A549 (cell line): ENCODE measurements around the gene ZBTB2. TPM values are rescaled to one million over a fixed set of nuclear protein-coding genes. Genes with fewer than 3 reads are reported as not detected.

Experiments used
- ATAC-seq, 2 experiments: fragments of 200-7000 bp in 1 of 2; fragments of >200 bp in 1 of 2; cut with Nextera tagmentation in 1 of 2; cut with Tn5 transposase in 1 of 2; 3 replicates each; pipeline versions ENCODE4 v1.8.0 to v1.9.1; 2018 to 2020; ENCODE audit warnings: mild to moderate bottlenecking in 1 of 2, moderate library complexity in 1 of 2
- CTCF ChIA-PET: fragments of 300-600 bp; sonication (Branson Sonifier 250); formaldehyde crosslinking; extraction: SDS; loops from one replicate; lab custom pipeline; 2021; ENCODE audit warnings: antibody characterized with exemption, inconsistent platforms; lab: Yijun Ruan, JAX
- POLR2A ChIA-PET: fragments of 350-600 bp; formaldehyde crosslinking; extraction: SDS; loops from one replicate; lab custom pipeline; 2021; ENCODE audit warnings: antibody characterized with exemption, inconsistent platforms; lab: Yijun Ruan, JAX
- DNase-seq, 2 experiments: peaks; one replicate each; pipeline versions ENCODE4 v3.0.0 to v3.0.0-alpha.2; 2011 to 2016; ENCODE audit warnings: low read depth in 1 of 2, low spot score in 1 of 2
- FAIRE-seq: peaks from 2 replicates; lab custom pipeline; 2011; peaks lifted over from hg19 to GRCh38; lab: Jason Lieb, UNC
- H3K27ac ChIP-seq, 2 experiments: fragments of >200 bp; sonication (Bioruptor Twin); formaldehyde crosslinking; 3 replicates each; pipeline ENCODE4 v1.5.1; 2016 to 2017
- H3K4me1 ChIP-seq: fragments of >200 bp; sonication (Bioruptor Twin); formaldehyde crosslinking; 3 replicates; pipeline ENCODE4 v1.6.1; 2016
- H3K4me2 ChIP-seq: fragments of >200 bp; sonication (Bioruptor Twin); formaldehyde crosslinking; 3 replicates; pipeline ENCODE4 v1.6.1; 2016
- H3K4me3 ChIP-seq: fragments of >200 bp; sonication (Bioruptor Twin); formaldehyde crosslinking; 3 replicates; pipeline ENCODE4 v1.5.1; 2016
- H3K9me3 ChIP-seq: fragments of >200 bp; sonication (Bioruptor Twin); formaldehyde crosslinking; 3 replicates; pipeline ENCODE4 v1.6.1; 2016
- CBX2 ChIP-seq: fragments of 200-600 bp; sonication (generic); IDR thresholded peaks from 2 replicates; pipeline ENCODE4 v1.6.1; 2016; ENCODE audit warnings: low read depth, mild to moderate bottlenecking, borderline replicate concordance
- CBX8 ChIP-seq: fragments of 200-600 bp; sonication (generic); IDR thresholded peaks from 2 replicates; pipeline ENCODE4 v1.6.1; 2016
- CHD2 ChIP-seq: fragments of 150-350 bp; IDR thresholded peaks from 2 replicates; pipeline ENCODE4 v1.6.1; 2014; ENCODE audit warnings: low read length; ENCODE audit not compliant: partially characterized antibody
- CTCF ChIP-seq: fragments of >200 bp; sonication (Bioruptor Twin); formaldehyde crosslinking; IDR thresholded peaks from 3 replicates; pipeline ENCODE4 v1.5.1; 2016
- EHF ChIP-seq: fragments of 250-450 bp; sonication (Bioruptor Pico); IDR thresholded peaks from 2 replicates; pipeline ENCODE4 v1.5.0; 2020; ENCODE audit warnings: mild to moderate bottlenecking
- EHMT2 ChIP-seq: fragments of 200-600 bp; sonication (generic); IDR thresholded peaks from 2 replicates; pipeline ENCODE4 v1.6.1; 2016; ENCODE audit warnings: antibody characterized with exemption, low read depth, mild to moderate bottlenecking, moderate library complexity
- FOSL2 ChIP-seq, 2 experiments: fragments of 450-650 bp in 1 of 2; fragments of >200 bp in 1 of 2; sonication (Bioruptor Twin) in 1 of 2; formaldehyde crosslinking; IDR thresholded peaks; 2 replicates each; pipeline versions ENCODE4 v1.5.0 to v1.6.1; 2016 to 2020; ENCODE audit warnings: mild to moderate bottlenecking in 1 of 2, moderate library complexity in 1 of 2
- FOXS1 ChIP-seq: fragments of 250-450 bp; sonication (Bioruptor Pico); IDR thresholded peaks from 2 replicates; pipeline ENCODE4 v1.5.0; 2020; ENCODE audit warnings: mild to moderate bottlenecking, moderate library complexity
- HEYL ChIP-seq: fragments of 250-450 bp; sonication (Bioruptor Pico); IDR thresholded peaks from 2 replicates; pipeline ENCODE4 v1.8.0; 2021; ENCODE audit warnings: mild to moderate bottlenecking, moderate library complexity
- HOXA7 ChIP-seq: fragments of 250-450 bp; sonication (Bioruptor Pico); IDR thresholded peaks from 2 replicates; pipeline ENCODE4 v1.5.0; 2020; ENCODE audit warnings: mild to moderate bottlenecking, moderate library complexity
- HOXB13 ChIP-seq: fragments of 250-450 bp; sonication (Bioruptor Pico); IDR thresholded peaks from 2 replicates; pipeline ENCODE4 v1.5.0; 2020; ENCODE audit warnings: low read depth, mild to moderate bottlenecking, moderate library complexity
- JUN ChIP-seq, 2 experiments: fragments of >200 bp; sonication (Bioruptor Twin); formaldehyde crosslinking; IDR thresholded peaks; 2 replicates in 1 of 2; 3 replicates in 1 of 2; pipeline ENCODE4 v1.6.1; 2016 to 2017
- KDM1A ChIP-seq: fragments of 200-600 bp; sonication (generic); IDR thresholded peaks from 2 replicates; pipeline ENCODE4 v1.6.1; 2016; ENCODE audit warnings: low read depth, mild to moderate bottlenecking
- MAFK ChIP-seq: fragments of 450-650 bp; IDR thresholded peaks from 2 replicates; pipeline ENCODE4 v1.6.1; 2014; ENCODE audit not compliant: partially characterized antibody
- NFE2L2 ChIP-seq: fragments of 150-350 bp; conservative IDR thresholded peaks from 2 replicates; pipeline ENCODE4 v1.6.1; 2014; ENCODE audit warnings: low read length
- NPAS2 ChIP-seq: fragments of 250-450 bp; sonication (Bioruptor Pico); IDR thresholded peaks from 2 replicates; pipeline ENCODE4 v1.8.0; 2022; ENCODE audit warnings: mild to moderate bottlenecking, moderate library complexity, borderline replicate concordance
- RARB ChIP-seq: fragments of 250-450 bp; sonication (Bioruptor Pico); IDR thresholded peaks from 2 replicates; pipeline ENCODE4 v1.8.0; 2021; ENCODE audit warnings: mild to moderate bottlenecking, moderate library complexity
- RNF2 ChIP-seq: fragments of 200-600 bp; sonication (generic); IDR thresholded peaks from 2 replicates; pipeline ENCODE4 v1.6.1; 2016; ENCODE audit warnings: low read depth, mild to moderate bottlenecking, antibody characterized with exemption, moderate library complexity, borderline replicate concordance
- TP53 ChIP-seq: fragments of 250-450 bp; sonication (Bioruptor Pico); IDR thresholded peaks from 2 replicates; pipeline ENCODE4 v1.5.0; 2021; ENCODE audit warnings: mild to moderate bottlenecking, moderate library complexity
- ZNF302 ChIP-seq: fragments of 250-450 bp; sonication (Bioruptor Pico); IDR thresholded peaks from 2 replicates; pipeline ENCODE4 v1.9.0; 2021; ENCODE audit warnings: inconsistent platforms, mild to moderate bottlenecking, moderate library complexity
- WGBS: methylation state at CpG from one replicate; pipeline ENCODE4 v1.1.6; 2017; ENCODE audit errors: missing lambda C conversion rate; 5-methylcytosine and 5-hydroxymethylcytosine counted together
- polyA plus RNA-seq, 4 experiments: library from polyadenylated mRNA; depleted of rRNA in 3 of 4; stranded (reverse); fragments of >200 nt; fragmentation: RNase III in 1 of 4; extraction: RNeasy Plus Mini Kit Qiagen cat#74134 plus additional on column Dnase treatment in 1 of 4; gene quantifications; 2 replicates in 3 of 4; 3 replicates in 1 of 4; pipeline ENCODE4 v1.2.3, GENCODE V29; 2011 to 2017
- TF ChIP-seq, protein P1 (sequence below): fragments of 200-600 bp; sonication (generic); IDR thresholded peaks from 2 replicates; pipeline ENCODE4 v1.6.1; 2016; ENCODE audit warnings: antibody characterized with exemption, mild to moderate bottlenecking, moderate library complexity
- TF ChIP-seq, protein P2 (sequence below): fragments of >200 bp; sonication (Bioruptor Twin); formaldehyde crosslinking; IDR thresholded peaks from 3 replicates; pipeline ENCODE4 v1.6.1; 2016

Gene ZBTB2
- polyA plus RNA-seq, 2 of the 4 experiments (the other 2 are of a cell fraction), result 10.8 to 17.3 TPM

GRCh38 chr6:151320140-151320539 lies 71.2 kb downstream of the ZBTB2 start:
- DNase-seq, result no peak
- H3K4me1 ChIP-seq, result peaks cover 41% of the 10 kb centered on the region
- FAIRE-seq, result no peak
- TF ChIP-seq RNF2 (no peak), EHMT2 (no peak), MAFK (no peak), TP53 (CRISPR knock-in tag) (no peak), HOXA7 (CRISPR knock-in tag) (no peak), EHF (CRISPR knock-in tag) (no peak), NFE2L2 (no peak), JUN (IDR thresholded peaks at IDR 0.05) (no peak), RARB (no peak), FOSL2 (IDR thresholded peaks at IDR 0.05) (no peak), FOSL2 (CRISPR knock-in tag; IDR thresholded peaks at IDR 0.05) (no peak), CHD2 (no peak), HEYL (CRISPR knock-in tag) (no peak), KDM1A (no peak), HOXB13 (CRISPR knock-in tag) (no peak), FOXS1 (CRISPR knock-in tag) (no peak), ZNF302 (no peak), NPAS2 (CRISPR knock-in tag) (no peak), CTCF (no peak)
- TF ChIP-seq, protein P1, sequence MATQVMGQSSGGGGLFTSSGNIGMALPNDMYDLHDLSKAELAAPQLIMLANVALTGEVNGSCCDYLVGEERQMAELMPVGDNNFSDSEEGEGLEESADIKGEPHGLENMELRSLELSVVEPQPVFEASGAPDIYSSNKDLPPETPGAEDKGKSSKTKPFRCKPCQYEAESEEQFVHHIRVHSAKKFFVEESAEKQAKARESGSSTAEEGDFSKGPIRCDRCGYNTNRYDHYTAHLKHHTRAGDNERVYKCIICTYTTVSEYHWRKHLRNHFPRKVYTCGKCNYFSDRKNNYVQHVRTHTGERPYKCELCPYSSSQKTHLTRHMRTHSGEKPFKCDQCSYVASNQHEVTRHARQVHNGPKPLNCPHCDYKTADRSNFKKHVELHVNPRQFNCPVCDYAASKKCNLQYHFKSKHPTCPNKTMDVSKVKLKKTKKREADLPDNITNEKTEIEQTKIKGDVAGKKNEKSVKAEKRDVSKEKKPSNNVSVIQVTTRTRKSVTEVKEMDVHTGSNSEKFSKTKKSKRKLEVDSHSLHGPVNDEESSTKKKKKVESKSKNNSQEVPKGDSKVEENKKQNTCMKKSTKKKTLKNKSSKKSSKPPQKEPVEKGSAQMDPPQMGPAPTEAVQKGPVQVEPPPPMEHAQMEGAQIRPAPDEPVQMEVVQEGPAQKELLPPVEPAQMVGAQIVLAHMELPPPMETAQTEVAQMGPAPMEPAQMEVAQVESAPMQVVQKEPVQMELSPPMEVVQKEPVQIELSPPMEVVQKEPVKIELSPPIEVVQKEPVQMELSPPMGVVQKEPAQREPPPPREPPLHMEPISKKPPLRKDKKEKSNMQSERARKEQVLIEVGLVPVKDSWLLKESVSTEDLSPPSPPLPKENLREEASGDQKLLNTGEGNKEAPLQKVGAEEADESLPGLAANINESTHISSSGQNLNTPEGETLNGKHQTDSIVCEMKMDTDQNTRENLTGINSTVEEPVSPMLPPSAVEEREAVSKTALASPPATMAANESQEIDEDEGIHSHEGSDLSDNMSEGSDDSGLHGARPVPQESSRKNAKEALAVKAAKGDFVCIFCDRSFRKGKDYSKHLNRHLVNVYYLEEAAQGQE, result no peak
- TF ChIP-seq, protein P2, sequence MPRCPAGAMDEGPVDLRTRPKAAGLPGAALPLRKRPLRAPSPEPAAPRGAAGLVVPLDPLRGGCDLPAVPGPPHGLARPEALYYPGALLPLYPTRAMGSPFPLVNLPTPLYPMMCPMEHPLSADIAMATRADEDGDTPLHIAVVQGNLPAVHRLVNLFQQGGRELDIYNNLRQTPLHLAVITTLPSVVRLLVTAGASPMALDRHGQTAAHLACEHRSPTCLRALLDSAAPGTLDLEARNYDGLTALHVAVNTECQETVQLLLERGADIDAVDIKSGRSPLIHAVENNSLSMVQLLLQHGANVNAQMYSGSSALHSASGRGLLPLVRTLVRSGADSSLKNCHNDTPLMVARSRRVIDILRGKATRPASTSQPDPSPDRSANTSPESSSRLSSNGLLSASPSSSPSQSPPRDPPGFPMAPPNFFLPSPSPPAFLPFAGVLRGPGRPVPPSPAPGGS, result no peak
- TF ChIP-seq, all 56 proteins: peak for 0
- H3K9me3 ChIP-seq, result no peaks in the 10 kb centered on the region
- POLR2A ChIA-PET, result no interaction called here
- CTCF ChIA-PET, result no interaction called here
- 0 out of 6 replicates have a peak overlapping the region, but pooled peaks of 1 of the 2 experiments have one; percentile 5 for H3K27ac ChIP-seq
- H3K4me3 ChIP-seq, result no peak overlapping the region
- no peak overlapping the region for H3K4me2 ChIP-seq
- ATAC-seq, result no peak
- WGBS, result 91% methylated on average over 7 of the region's 7 CpGs

DNA sequence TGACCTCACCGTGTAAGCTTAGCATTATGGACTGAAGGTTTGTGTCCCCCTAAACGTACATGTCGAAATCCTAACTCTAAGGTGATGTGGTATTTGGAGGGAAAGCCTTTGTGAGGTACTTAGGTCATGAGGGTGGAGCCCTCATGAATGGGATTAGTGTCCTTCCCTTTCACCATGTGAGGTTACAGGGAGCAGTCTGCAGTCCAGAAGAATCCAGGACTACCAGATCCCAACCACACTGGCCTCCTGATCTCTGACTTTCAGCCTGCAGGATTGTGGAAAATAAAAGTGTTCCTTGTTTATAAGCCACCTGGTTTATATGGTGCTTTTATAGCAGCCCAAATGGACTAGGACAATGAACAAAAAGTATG lies 73.4 kb downstream of the ZBTB2 start:
- H3K4me1 ChIP-seq, result peaks cover 19% of the 10 kb centered on the region
- CTCF ChIA-PET, result interaction anchor here (0.5 to 2.0 kb wide), 5 partner anchors 17 to 426 kb away, joined by 3 to 6 read pairs (median 3); no protein-coding TSS in a partner anchor
- DNase-seq, result no peak
- peak overlapping the region; percentile 25; the same call in 1 of the 3 replicates for H3K4me2 ChIP-seq
- FAIRE-seq, result no peak
- peak; percentile 34 to 41; a peak in 3 of 6 replicates for ATAC-seq
- POLR2A ChIA-PET, result no interaction called here
- H3K9me3 ChIP-seq, result no peaks in the 10 kb centered on the region
- no peak overlapping the region for H3K4me3 ChIP-seq
- WGBS, result 65% methylated on average over 3 of the region's 3 CpGs
- H3K27ac ChIP-seq, result peak overlapping the region; percentile 8 to 62; a peak in 2 of 6 replicates
- TF ChIP-seq CBX8, result no peak
- no peak for TF ChIP-seq CBX2
